Naive thymus-derived CD8-positive, alpha-beta T cell (primary cell): ENCODE data around the gene MN1. TPM values are rescaled to one million over a fixed set of nuclear protein-coding genes. Genes with fewer than 3 reads are reported as not detected.

Experiments
- ATAC-seq, 2 donors: fragments of 150-1000 bp; cut with Tn5 transposase in 1 of 2; sonication (Bioruptor Pico), chemical (Tn5 transposase) in 1 of 2; 1 replicate in 1 of 2; 2 replicates in 1 of 2; pipeline ENCODE4 v1.10.0; 2021; ENCODE audit warnings: mild to moderate bottlenecking in 2 of 2, moderate library complexity in 2 of 2
- POLR2A ChIA-PET: fragments of 350-600 bp; sonication (Branson Sonifier 250); formaldehyde crosslinking; loops from one replicate; lab custom pipeline; 2021; ENCODE audit warnings: antibody characterized with exemption; lab: Charles Lee
- DNase-seq, 10 donors: peaks; one replicate each; pipeline versions ENCODE4 v3.0.0 to v3.0.0-alpha.2; 2020 to 2022
- H3K27ac Mint-ChIP-seq, 10 donors: one replicate each; pipeline ENCODE4 v1.8.0; 2020 to 2022; ENCODE audit warnings: mild to moderate bottlenecking in 10 of 10, mixed read lengths in 10 of 10, moderate library complexity in 4 of 10, inconsistent platforms in 1 of 10
- H3K27me3 Mint-ChIP-seq, 5 donors: one replicate each; pipeline ENCODE4 v1.8.0; 2021 to 2022; ENCODE audit warnings: mixed read lengths in 5 of 5
- H3K36me3 Mint-ChIP-seq, 3 donors: one replicate each; pipeline ENCODE4 v1.8.0; 2020 to 2022; ENCODE audit warnings: mixed read lengths in 3 of 3, mild to moderate bottlenecking in 2 of 3, inconsistent platforms in 1 of 3
- H3K4me1 Mint-ChIP-seq, 4 donors: one replicate each; pipeline ENCODE4 v1.8.0; 2021 to 2022; ENCODE audit warnings: mixed read lengths in 4 of 4
- H3K4me3 Mint-ChIP-seq, 10 donors: one replicate each; pipeline ENCODE4 v1.8.0; 2020 to 2022; ENCODE audit warnings: mild to moderate bottlenecking in 10 of 10, mixed read lengths in 10 of 10, moderate library complexity in 6 of 10, inconsistent platforms in 1 of 10
- H3K9me3 Mint-ChIP-seq, 9 donors: one replicate each; pipeline ENCODE4 v1.8.0; 2020 to 2022; ENCODE audit warnings: mixed read lengths in 9 of 9, mild to moderate bottlenecking in 3 of 9, inconsistent platforms in 1 of 9, moderate library complexity in 1 of 9
- polyA plus RNA-seq, 3 donors: library from polyadenylated mRNA; unstranded; fragments of 300-500 nt; fragmentation: Illumina TruSeq; gene quantifications; one replicate each; pipeline ENCODE4 v1.2.3, GENCODE V29; 2021
- total RNA-seq, 8 experiments: library from RNA in 2 of 8; stranded (reverse) in 2 of 8; gene quantifications; one replicate each; pipeline ENCODE4 v1.2.3 and lab custom pipeline; 2021 to 2026

Gene MN1
- total and polyA plus RNA-seq, 5 experiments from 2014 or later = 0.10 to 0.39 (median 0.22) TPM; not detected in 2

GRCh38 chr22:27755521-27756211 lies 45.9 kb downstream of the MN1 start:
- ATAC-seq = no peak
- H3K9me3 Mint-ChIP-seq = no peaks in the 10 kb centered on the region
- no peaks in the 10 kb centered on the region for H3K4me1 Mint-ChIP-seq
- POLR2A ChIA-PET = no interaction called here
- H3K36me3 Mint-ChIP-seq = no peaks in the 10 kb centered on the region
- H3K27ac Mint-ChIP-seq = peak overlapping the region in 1 of 10 donors; percentile 63
- no peak overlapping the region for H3K4me3 Mint-ChIP-seq
- peaks cover 0 to 8% (median 3%) of the 10 kb centered on the region in 5 donors for H3K27me3 Mint-ChIP-seq
- peak in 1 of 10 donors; percentile 36 for DNase-seq

GRCh38 chr22:27754888-27755480 lies 46.6 kb downstream of the MN1 start:
- H3K27ac Mint-ChIP-seq = no peak overlapping the region
- H3K4me1 Mint-ChIP-seq = no peaks in the 10 kb centered on the region
- DNase-seq = no peak
- no peaks in the 10 kb centered on the region for H3K9me3 Mint-ChIP-seq
- POLR2A ChIA-PET = no interaction called here
- no peak for ATAC-seq
- no peaks in the 10 kb centered on the region for H3K36me3 Mint-ChIP-seq
- peaks cover 0 to 13% (median 6%) of the 10 kb centered on the region in 5 donors for H3K27me3 Mint-ChIP-seq
- no peak overlapping the region for H3K4me3 Mint-ChIP-seq

- Mint-ChIP-seq H3K4me1 (peaks cover 0 to 3% (median 0%) of the 10 kb centered on the region in 4 donors), H3K36me3 (no peaks in the 10 kb centered on the region), H3K27me3 (peaks cover 1 to 19% (median 9%) of the 10 kb centered on the region in 5 donors), H3K4me3 (no peak overlapping the region), H3K9me3 (no peaks in the 10 kb centered on the region), H3K27ac (no peak overlapping the region)
- DNase-seq (no peak), ATAC-seq (no peak)
- POLR2A ChIA-PET = no interaction called here
These were observed 47.2 kb downstream of the MN1 start for GRCh38 chr22:27754247-27754887.

GRCh38 chr22:27752771-27753170 lies 48.8 kb downstream of the MN1 start:
- ATAC-seq (no peak), DNase-seq (no peak)
- H3K9me3 Mint-ChIP-seq = no peaks in the 10 kb centered on the region
- no peak overlapping the region for H3K4me3 Mint-ChIP-seq
- POLR2A ChIA-PET = no interaction called here
- no peaks in the 10 kb centered on the region for H3K36me3 Mint-ChIP-seq
- H3K27me3 Mint-ChIP-seq = peaks cover 4 to 33% (median 12%) of the 10 kb centered on the region in 5 donors
- peaks cover 0 to 4% (median 0%) of the 10 kb centered on the region in 4 donors for H3K4me1 Mint-ChIP-seq
- no peak overlapping the region for H3K27ac Mint-ChIP-seq

GRCh38 chr22:27752141-27752540 lies 49.4 kb downstream of the MN1 start:
- no peak overlapping the region for H3K4me3 Mint-ChIP-seq
- ATAC-seq = no peak

GRCh38 chr22:27751277-27752070 lies 50.1 kb downstream of the MN1 start:
- Mint-ChIP-seq H3K4me3 (no peak overlapping the region), H3K27me3 (peaks cover 4 to 41% (median 20%) of the 10 kb centered on the region in 5 donors), H3K4me1 (peaks cover 0 to 4% (median 0%) of the 10 kb centered on the region in 4 donors), H3K27ac (no peak overlapping the region), H3K36me3 (no peaks in the 10 kb centered on the region), H3K9me3 (no peaks in the 10 kb centered on the region)
- POLR2A ChIA-PET = no interaction called here
- DNase-seq (no peak), ATAC-seq (no peak)

More at GRCh38 chr22:27752141-27752540, 49.4 kb downstream of the MN1 start:
- peaks cover 0 to 4% (median 0%) of the 10 kb centered on the region in 4 donors for H3K4me1 Mint-ChIP-seq
- peaks cover 4 to 39% (median 17%) of the 10 kb centered on the region in 5 donors for H3K27me3 Mint-ChIP-seq
- H3K36me3 Mint-ChIP-seq = no peaks in the 10 kb centered on the region
- DNase-seq = no peak
- no peak overlapping the region for H3K27ac Mint-ChIP-seq
- no peaks in the 10 kb centered on the region for H3K9me3 Mint-ChIP-seq
- POLR2A ChIA-PET = no interaction called here

GRCh38 chr22:27750584-27751265 lies 50.8 kb downstream of the MN1 start:
- POLR2A ChIA-PET = no interaction called here

GRCh38 chr22:27749597-27750225 lies 51.8 kb downstream of the MN1 start:
- DNase-seq (no peak), ATAC-seq (no peak)
- Mint-ChIP-seq H3K4me3 (no peak overlapping the region), H3K36me3 (no peaks in the 10 kb centered on the region), H3K9me3 (no peaks in the 10 kb centered on the region), H3K27ac (no peak overlapping the region), H3K4me1 (peaks cover 0 to 4% (median 0%) of the 10 kb centered on the region in 4 donors), H3K27me3 (peaks cover 2 to 59% (median 26%) of the 10 kb centered on the region in 5 donors)
- POLR2A ChIA-PET = no interaction called here

More at GRCh38 chr22:27750584-27751265, 50.8 kb downstream of the MN1 start:
- no peak for ATAC-seq
- Mint-ChIP-seq H3K27me3 (peaks cover 4 to 49% (median 26%) of the 10 kb centered on the region in 5 donors), H3K4me3 (no peak overlapping the region), H3K27ac (no peak overlapping the region), H3K36me3 (no peaks in the 10 kb centered on the region), H3K4me1 (peaks cover 0 to 4% (median 0%) of the 10 kb centered on the region in 4 donors), H3K9me3 (no peaks in the 10 kb centered on the region)
- DNase-seq = no peak

GRCh38 chr22:27748751-27749191 lies 52.8 kb downstream of the MN1 start:
- ATAC-seq = no peak
- peaks cover 0 to 4% (median 0%) of the 10 kb centered on the region in 4 donors for H3K4me1 Mint-ChIP-seq
- H3K36me3 Mint-ChIP-seq = no peaks in the 10 kb centered on the region
- no peak overlapping the region for H3K27ac Mint-ChIP-seq
- no peaks in the 10 kb centered on the region for H3K9me3 Mint-ChIP-seq
- no peak for DNase-seq
- no peak overlapping the region for H3K4me3 Mint-ChIP-seq
- peaks cover 2 to 66% (median 26%) of the 10 kb centered on the region in 5 donors for H3K27me3 Mint-ChIP-seq
- POLR2A ChIA-PET = no interaction called here

- no peak for DNase-seq
- POLR2A ChIA-PET = no interaction called here
- Mint-ChIP-seq H3K27me3 (peaks cover 2 to 70% (median 26%) of the 10 kb centered on the region in 5 donors), H3K4me3 (no peak overlapping the region), H3K4me1 (peaks cover 0 to 4% (median 0%) of the 10 kb centered on the region in 4 donors), H3K27ac (no peak overlapping the region), H3K9me3 (no peaks in the 10 kb centered on the region), H3K36me3 (no peaks in the 10 kb centered on the region)
- no peak for ATAC-seq
These were observed 53.2 kb downstream of the MN1 start for GRCh38 chr22:27748349-27748748.

- Mint-ChIP-seq H3K27me3 (peaks cover 2 to 76% (median 26%) of the 10 kb centered on the region in 5 donors), H3K27ac (no peak overlapping the region), H3K36me3 (no peaks in the 10 kb centered on the region), H3K9me3 (no peaks in the 10 kb centered on the region), H3K4me3 (no peak overlapping the region), H3K4me1 (peaks cover 0 to 4% (median 0%) of the 10 kb centered on the region in 4 donors)
- ATAC-seq (no peak), DNase-seq (no peak)
- POLR2A ChIA-PET = no interaction called here
These were observed 53.9 kb downstream of the MN1 start for GRCh38 chr22:27747396-27748221.
